ENCODE measurements around the gene BCAS4. TPM values are rescaled to one million over a fixed set of nuclear protein-coding genes. Genes with fewer than 3 reads are reported as not detected.

Gene BCAS4
- total and polyA plus RNA-seq, 4 donors: 4.3 to 5.7 (median 5.0) TPM

DNA sequence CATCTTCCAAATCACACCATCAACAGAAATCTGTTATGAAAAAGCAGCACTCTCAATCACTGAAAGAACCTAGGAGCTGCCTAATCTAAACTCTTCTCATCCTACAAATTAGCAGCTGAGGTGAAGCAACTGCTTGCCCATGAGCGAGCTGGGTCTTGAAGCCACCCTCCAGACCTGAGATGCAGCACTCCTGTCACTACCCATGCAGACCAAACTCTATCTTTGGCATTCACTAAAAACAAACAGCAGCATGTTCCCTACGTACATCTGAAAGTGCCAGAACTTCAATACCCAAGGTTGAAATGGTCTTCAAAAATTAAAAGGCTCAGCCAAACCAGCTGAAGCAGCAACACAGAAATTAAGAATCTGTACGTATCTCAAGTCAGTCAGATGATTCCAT is 122.1 kb downstream of the BCAS4 start:
- Histone ChIP-seq H3K36me3 (ENCODE audit: control insufficient read depth in 4 of 4, insufficient read depth in 4 of 4, low read length in 4 of 4) (peaks cover 0 to 8% (median under 1%) of the 10 kb centered on the region in 4 donors), H3K9ac (ENCODE audit: insufficient read depth in 1 of 2, low read length in 2 of 2) (no peak overlapping the region), H3K27ac (ENCODE audit: low read depth in 1 of 2, low read length in 1 of 2) (no peak overlapping the region), H3K4me1 (ENCODE audit: control insufficient read depth in 5 of 5, insufficient read depth in 5 of 5, low read length in 5 of 5) (peaks cover 0 to 43% (median 12%) of the 10 kb centered on the region in 5 donors), H3K27me3 (ENCODE audit: control insufficient read depth in 3 of 3, insufficient read depth in 3 of 3, low read length in 2 of 3) (no peaks in the 10 kb centered on the region), H3K4me3 (no peak overlapping the region), H3K9me3 (ENCODE audit: control insufficient read depth in 4 of 4, insufficient read depth in 3 of 4, low read length in 3 of 4) (no peaks in the 10 kb centered on the region)
- ATAC-seq (ENCODE audit: insufficient read depth, low FRiP score): no peak
- WGBS, 2 donors: 84 to 85% methylated on average over 3 of the region's 3 CpGs
- TF ChIP-seq, protein P1, sequence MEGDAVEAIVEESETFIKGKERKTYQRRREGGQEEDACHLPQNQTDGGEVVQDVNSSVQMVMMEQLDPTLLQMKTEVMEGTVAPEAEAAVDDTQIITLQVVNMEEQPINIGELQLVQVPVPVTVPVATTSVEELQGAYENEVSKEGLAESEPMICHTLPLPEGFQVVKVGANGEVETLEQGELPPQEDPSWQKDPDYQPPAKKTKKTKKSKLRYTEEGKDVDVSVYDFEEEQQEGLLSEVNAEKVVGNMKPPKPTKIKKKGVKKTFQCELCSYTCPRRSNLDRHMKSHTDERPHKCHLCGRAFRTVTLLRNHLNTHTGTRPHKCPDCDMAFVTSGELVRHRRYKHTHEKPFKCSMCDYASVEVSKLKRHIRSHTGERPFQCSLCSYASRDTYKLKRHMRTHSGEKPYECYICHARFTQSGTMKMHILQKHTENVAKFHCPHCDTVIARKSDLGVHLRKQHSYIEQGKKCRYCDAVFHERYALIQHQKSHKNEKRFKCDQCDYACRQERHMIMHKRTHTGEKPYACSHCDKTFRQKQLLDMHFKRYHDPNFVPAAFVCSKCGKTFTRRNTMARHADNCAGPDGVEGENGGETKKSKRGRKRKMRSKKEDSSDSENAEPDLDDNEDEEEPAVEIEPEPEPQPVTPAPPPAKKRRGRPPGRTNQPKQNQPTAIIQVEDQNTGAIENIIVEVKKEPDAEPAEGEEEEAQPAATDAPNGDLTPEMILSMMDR (IDR thresholded peaks at IDR 0.05; ENCODE audit: control extremely low read depth, extremely low read depth): no peak
- no peak for DNase-seq

GRCh38 chr20:50918403-50918802 is 123.5 kb downstream of the BCAS4 start:
- H3K4me1 ChIP-seq (ENCODE audit: control insufficient read depth in 5 of 5, insufficient read depth in 5 of 5, low read length in 5 of 5): peaks cover 0 to 44% (median 12%) of the 10 kb centered on the region in 5 donors
- DNase-seq: no peak
- ATAC-seq (ENCODE audit: insufficient read depth, low FRiP score): no peak
- H3K9ac ChIP-seq (ENCODE audit: insufficient read depth in 1 of 2, low read length in 2 of 2): no peak overlapping the region
- no peak overlapping the region for H3K4me3 ChIP-seq
- 57 to 66% methylated on average over 3 of the region's 3 CpGs for WGBS, 2 donors
- TF ChIP-seq, protein P1 (IDR thresholded peaks at IDR 0.05; ENCODE audit: control extremely low read depth, extremely low read depth): no peak
- no peak overlapping the region for H3K27ac ChIP-seq (ENCODE audit: low read depth in 1 of 2, low read length in 1 of 2)
- H3K9me3 ChIP-seq (ENCODE audit: control insufficient read depth in 4 of 4, insufficient read depth in 3 of 4, low read length in 3 of 4): no peaks in the 10 kb centered on the region
- H3K36me3 ChIP-seq (ENCODE audit: control insufficient read depth in 4 of 4, insufficient read depth in 4 of 4, low read length in 4 of 4): peaks cover 0 to 12% (median under 1%) of the 10 kb centered on the region in 4 donors
- H3K27me3 ChIP-seq (ENCODE audit: control insufficient read depth in 3 of 3, insufficient read depth in 3 of 3, low read length in 2 of 3): no peaks in the 10 kb centered on the region

- peaks cover 0 to 12% (median under 1%) of the 10 kb centered on the region in 4 donors for H3K36me3 ChIP-seq (ENCODE audit: control insufficient read depth in 4 of 4, insufficient read depth in 4 of 4, low read length in 4 of 4)
- TF ChIP-seq, protein P1 (IDR thresholded peaks at IDR 0.05; ENCODE audit: control extremely low read depth, extremely low read depth): no peak
- WGBS, 2 donors: 71 to 74% methylated on average over 6 of the region's 6 CpGs
Observed at GRCh38 chr20:50919567-50919966, 124.7 kb downstream of the BCAS4 start.

DNA sequence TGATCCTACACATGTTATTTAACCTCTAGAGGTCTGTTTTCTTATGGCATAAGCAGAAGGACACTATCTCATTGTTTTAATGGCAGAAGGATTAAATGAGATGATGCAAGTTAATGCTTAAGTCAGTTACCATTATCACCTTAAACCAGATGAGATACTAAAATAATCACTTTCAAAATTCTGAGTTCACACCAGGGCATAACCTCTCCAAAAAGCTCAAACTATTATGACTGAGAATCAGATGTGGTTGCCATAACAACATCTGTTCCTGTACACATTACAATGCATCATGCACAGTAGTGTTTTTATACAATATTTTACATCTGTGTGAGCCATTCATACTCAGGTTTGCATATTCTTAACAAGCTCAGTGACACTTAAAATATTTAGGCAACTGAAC is 126.1 kb downstream of the BCAS4 start:
- Histone ChIP-seq H3K9me3 (ENCODE audit: control insufficient read depth in 4 of 4, insufficient read depth in 3 of 4, low read length in 3 of 4) (no peaks in the 10 kb centered on the region), H3K4me3 (no peak overlapping the region), H3K4me1 (ENCODE audit: control insufficient read depth in 5 of 5, insufficient read depth in 5 of 5, low read length in 5 of 5) (peaks cover 8 to 34% (median 9%) of the 10 kb centered on the region in 5 donors), H3K27ac (ENCODE audit: low read depth in 1 of 2, low read length in 1 of 2) (no peak overlapping the region), H3K9ac (ENCODE audit: insufficient read depth in 1 of 2, low read length in 2 of 2) (no peak overlapping the region), H3K36me3 (ENCODE audit: control insufficient read depth in 4 of 4, insufficient read depth in 4 of 4, low read length in 4 of 4) (peaks cover 0 to 12% (median 2%) of the 10 kb centered on the region in 4 donors), H3K27me3 (ENCODE audit: control insufficient read depth in 3 of 3, insufficient read depth in 3 of 3, low read length in 2 of 3) (no peaks in the 10 kb centered on the region)
- TF ChIP-seq, protein P1 (IDR thresholded peaks at IDR 0.05; ENCODE audit: control extremely low read depth, extremely low read depth): no peak
- peak in 1 of 3 donors; percentile 35 for DNase-seq
- no peak for ATAC-seq (ENCODE audit: insufficient read depth, low FRiP score)

More at GRCh38 chr20:50919567-50919966, 124.7 kb downstream of the BCAS4 start:
- Histone ChIP-seq H3K27me3 (ENCODE audit: control insufficient read depth in 3 of 3, insufficient read depth in 3 of 3, low read length in 2 of 3) (no peaks in the 10 kb centered on the region), H3K9me3 (ENCODE audit: control insufficient read depth in 4 of 4, insufficient read depth in 3 of 4, low read length in 3 of 4) (no peaks in the 10 kb centered on the region), H3K4me1 (ENCODE audit: control insufficient read depth in 5 of 5, insufficient read depth in 5 of 5, low read length in 5 of 5) (peaks cover 0 to 36% (median 12%) of the 10 kb centered on the region in 5 donors), H3K9ac (ENCODE audit: insufficient read depth in 1 of 2, low read length in 2 of 2) (no peak overlapping the region), H3K27ac (ENCODE audit: low read depth in 1 of 2, low read length in 1 of 2) (no peak overlapping the region), H3K4me3 (no peak overlapping the region)
- no peak for DNase-seq
- no peak for ATAC-seq (ENCODE audit: insufficient read depth, low FRiP score)
